DMS53 (cell line): ENCODE measurements around the gene LMF1.
"Not testable (repeated sequence)": the region's sequence is repeated elsewhere in the genome, so short reads cannot be mapped to it uniquely, and the experiment has no call there.

Source experiments
- DNase-seq: peaks from one replicate; lab custom pipeline; 2025; lab: John Stamatoyannopoulos, UW

LMF1 gene

DNA sequence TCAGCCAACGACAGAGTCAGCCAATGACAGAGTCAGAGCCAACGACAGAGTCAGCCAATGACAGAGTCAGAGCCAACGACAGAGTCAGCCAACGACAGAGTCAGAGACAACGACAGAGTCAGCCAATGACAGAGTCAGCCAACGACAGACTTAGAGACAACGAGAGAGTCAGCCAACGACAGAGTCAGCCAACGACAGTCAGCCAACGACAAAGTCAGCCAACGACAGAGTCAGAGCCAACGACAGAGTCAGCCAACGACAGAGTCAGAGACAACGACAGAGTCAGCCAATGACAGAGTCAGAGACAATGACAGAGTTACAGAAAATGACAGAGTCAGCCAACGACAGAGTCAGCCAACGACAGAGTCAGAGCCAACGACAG lies 22.9 kb downstream of the LMF1 start:
- not testable (repeated sequence) for DNase-seq

DNA sequence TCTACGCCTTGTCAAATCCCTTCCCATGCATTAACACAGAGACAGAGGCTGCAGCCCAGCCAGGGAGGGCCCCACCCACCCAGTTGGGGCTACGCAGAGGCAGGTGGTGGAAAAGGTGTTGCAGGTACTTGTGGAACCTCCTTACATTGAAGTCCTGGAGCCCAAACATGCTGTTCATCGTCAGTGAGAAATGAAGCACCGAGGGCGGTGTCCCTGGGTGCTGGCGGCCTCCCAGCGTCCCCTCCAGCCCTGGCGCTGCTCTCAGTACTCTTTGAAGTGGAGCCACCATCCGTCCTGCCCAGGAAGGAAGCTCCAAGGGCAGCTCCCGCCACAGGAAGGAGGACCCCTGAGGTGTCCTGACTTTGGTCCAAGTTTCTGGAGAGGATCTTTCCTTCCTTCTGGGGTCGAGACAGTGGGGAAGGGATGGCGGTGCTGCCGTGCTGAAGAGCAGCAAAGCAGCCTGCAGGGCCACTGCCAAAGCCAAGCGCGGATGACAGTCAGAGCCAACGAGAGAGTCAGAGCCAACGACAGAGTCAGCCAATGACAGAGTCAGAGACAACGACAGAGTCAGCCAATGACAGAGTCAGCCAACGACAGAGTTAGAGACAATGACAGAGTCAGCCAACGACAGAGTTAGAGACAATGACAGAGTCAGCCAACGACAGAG lies 23.4 kb downstream of the LMF1 start:
- no peak for DNase-seq

GRCh38 chr16:946048-946395 lies 24.8 kb downstream of the LMF1 start:
- no peak for DNase-seq

- DNase-seq: no peak
Measured at GRCh38 chr16:945271-946047, 25.3 kb downstream of the LMF1 start.

GRCh38 chr16:943971-944370 lies 26.8 kb downstream of the LMF1 start:
- DNase-seq: no peak

DNA sequence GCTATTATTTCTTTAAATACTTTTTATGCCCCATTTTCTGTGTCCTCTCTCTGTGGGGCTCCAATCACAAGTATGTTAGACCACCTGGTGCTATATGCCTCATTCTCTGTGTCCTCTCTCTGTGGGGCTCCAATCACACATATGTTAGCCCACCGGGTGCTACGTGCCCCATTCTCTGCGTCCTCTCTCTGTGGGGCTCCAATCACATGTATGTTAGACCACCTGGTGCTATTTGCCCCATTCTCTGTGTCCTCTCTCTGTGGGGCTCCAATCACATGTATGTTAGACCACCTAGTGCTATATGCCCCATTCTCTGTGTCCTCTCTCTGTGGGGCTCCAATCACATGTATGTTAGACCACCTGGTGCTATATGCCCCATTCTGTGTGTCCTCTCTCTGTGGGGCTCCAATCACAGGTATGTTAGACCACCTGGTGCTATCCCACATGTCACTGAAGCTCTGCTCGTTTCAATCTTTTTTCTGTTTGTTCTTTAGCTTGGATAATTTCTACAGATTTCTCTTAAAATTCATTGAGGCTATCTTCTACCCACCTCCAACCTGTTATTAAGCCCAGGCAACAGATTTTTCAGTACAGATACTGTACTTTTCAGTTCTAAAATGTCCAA lies 28.2 kb downstream of the LMF1 start:
- DNase-seq: no peak

DNA sequence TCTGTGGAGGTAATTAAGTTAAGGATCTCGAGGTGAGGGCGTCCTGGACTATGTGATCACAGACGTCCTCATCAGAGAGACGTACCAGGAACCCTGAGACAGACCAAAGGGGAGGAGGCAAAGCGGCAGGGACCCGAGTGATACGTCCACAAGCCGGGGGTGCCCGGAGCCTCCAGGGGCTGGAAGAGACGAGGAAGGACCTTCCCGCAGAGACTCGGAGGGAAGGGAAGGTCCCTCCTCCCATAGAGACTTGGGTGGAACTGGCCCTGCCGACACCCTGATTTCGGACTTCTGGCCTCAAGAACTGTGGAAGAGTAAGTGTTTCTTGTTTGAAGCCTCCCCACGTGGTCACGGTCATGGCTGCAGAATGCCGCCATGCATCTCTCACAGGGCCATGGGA lies 30.8 kb downstream of the LMF1 start:
- DNase-seq: no peak

GRCh38 chr16:939311-939710 lies 31.5 kb downstream of the LMF1 start:
- no peak for DNase-seq

DNA sequence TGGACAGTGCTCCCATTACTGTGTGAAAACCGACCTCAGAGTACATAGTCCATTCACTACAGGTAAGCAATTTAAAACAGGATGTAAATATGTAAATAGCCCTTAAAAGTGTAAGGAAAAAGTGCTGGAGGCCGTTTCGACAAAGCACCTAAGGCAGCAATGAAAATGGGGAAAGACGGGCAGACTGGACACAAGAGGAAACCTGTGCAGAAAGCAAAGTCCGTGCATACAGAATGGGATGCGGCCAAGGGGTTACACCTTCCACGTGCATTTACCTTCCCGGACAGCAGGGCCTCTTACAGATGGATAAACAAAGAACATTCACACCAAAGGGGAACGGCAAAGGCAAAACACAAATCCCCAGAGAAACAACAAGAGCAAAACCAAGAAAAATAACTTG lies 32.0 kb downstream of the LMF1 start:
- no peak for DNase-seq

DNA sequence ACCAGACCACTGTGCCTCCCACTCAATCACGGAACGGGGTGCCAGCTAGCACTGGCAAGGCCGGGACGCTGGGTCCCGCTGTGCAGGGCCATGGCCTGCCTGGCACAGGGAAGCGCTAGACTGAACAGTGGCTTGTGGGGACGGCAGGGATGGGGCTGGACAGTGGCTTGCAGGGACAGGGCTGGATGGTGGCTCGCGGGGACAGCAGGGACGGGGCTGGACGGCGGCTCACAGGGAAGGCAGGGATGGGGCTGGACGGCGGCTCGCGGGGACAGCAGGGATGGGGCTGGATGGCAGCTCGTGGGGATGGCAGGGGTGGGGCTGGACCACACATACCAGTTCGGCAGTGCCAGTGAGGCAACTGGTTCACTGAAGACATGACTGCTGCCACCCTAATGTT lies 32.6 kb downstream of the LMF1 start:
- no peak for DNase-seq

- DNase-seq: no peak
Measured at GRCh38 chr16:937723-938122, 33.1 kb downstream of the LMF1 start.

- no peak for DNase-seq
Measured at GRCh38 chr16:937311-937710, 33.5 kb downstream of the LMF1 start.

- no peak for DNase-seq
Measured at GRCh38 chr16:935684-936083, 35.1 kb downstream of the LMF1 start.

GRCh38 chr16:934178-934577 lies 36.6 kb downstream of the LMF1 start:
- no peak for DNase-seq

DNA sequence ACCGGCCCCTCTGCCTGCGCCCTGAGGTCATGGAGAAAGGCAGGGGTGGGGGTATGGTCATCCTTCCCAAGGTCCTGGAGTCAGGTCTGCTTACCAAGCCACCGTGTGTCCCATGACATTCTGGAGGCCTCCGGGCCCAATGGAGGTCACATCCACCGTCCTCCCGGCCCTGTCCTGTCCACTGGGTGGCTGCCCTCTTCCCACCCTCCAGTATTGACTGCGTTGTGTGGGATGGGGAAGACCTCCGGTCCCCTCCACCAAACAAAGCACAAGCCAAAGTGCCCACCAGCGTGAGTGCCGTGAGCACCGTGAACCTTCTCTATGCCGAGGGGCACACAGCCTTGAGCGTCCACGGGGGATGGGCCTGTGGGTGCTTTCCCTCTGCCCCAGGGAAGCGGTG lies 37.2 kb downstream of the LMF1 start:
- no peak for DNase-seq

DNA sequence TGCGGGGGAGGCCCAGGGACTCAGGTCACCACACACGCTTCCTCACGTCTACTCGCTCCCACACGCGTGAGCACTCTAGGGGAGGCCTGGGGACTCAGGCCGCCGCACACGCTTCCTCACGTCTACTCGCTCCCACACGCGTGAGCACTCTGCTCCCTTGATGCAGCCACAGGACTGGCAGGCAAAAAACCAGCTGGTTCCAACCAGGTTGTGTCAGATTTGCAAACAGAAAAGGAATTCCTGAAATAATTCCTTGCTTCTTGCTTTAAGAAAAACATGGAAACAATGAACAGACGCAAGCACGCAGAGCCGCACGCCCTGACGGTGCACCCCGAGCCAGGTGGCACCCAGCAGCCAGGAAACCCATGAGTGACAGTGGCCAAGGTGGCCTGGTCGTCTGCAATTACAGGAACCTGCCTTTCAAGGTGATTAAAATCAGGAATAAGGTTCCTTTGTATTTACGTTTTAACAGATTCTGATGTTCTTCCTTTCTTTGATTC lies 37.9 kb downstream of the LMF1 start:
- no peak for DNase-seq

DNA sequence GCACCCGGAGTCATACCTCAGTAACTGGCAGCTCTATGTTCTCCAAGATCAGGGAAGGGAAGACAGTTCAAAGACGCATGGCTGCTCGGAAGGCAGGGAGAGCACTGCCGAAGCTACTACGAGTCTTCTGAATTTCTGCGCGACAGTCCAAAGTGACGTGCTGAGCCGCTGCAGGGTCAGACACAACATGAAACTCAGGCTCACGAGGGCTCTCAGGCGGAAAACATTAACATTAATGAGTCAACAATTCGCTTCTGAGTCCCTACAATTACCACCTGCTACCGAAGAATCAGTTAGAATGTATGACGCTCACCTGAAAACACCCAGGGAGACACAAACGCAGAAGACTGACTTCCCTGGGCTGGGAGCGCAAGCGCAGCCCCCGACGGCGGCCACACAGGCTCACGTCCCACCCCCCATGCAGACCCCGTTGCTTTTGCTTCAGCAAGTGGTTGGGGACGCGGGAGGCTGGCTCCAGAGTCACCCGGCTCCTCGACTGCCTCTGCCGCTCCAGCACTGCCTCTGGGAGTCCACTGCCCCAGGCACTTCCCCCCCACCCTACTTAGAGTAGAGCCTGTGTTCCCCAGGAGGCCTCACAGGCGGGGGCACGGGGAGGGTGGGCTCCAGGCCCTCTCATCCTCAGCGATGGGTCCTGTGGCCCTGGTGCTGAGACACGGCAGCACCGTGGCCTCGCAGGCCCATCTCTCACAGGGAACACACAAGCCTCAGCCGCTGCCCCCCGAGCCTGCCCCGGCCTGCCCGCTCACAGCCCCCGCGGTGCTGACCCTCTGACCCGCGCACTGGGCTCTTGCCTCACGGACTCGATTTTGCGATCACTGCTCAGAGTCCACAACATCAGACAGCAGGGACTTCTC lies 38.9 kb downstream of the LMF1 start:
- no peak for DNase-seq

DNA sequence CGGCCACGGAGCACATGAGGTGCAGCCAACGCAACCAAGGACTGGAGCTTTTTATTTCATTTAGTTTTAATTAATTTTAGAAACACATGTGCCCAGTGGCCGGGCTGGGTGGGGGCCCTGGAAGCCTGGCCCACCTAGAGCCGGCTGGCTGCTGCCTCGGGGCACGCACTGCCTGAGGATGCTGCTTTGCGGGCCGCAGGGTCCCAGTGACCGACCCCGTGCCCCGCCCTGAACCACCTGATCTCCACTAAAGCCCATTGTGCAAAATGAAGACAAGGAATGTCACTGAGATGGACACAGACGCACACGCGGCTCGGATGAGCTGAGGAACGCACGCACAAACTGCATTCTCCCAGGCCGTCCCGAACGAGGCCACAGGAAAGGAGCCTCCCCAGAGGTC lies 39.6 kb downstream of the LMF1 start:
- DNase-seq: no peak

DNA sequence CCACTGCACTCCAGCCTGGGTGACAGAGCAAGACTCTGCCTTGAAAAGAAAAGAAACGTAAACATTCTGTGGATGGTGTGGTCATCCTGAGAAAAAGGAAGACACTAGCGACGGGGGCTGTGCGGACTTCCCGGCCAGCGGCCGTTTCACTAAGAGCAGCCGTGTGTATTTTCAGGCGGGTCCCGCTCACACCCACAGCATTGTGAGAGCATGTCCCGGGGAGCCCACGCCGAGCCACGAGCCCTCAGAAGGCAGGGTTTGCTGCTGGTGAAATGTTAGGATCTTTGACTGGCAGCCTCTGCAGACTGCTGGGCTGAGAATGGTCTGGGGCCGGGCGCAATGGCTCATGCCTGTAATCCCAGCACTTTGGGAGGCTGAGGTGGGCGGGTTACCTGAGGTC lies 40.3 kb downstream of the LMF1 start:
- no peak for DNase-seq

- no peak for DNase-seq
Measured at GRCh38 chr16:930076-930475, 40.7 kb downstream of the LMF1 start.

- no peak for DNase-seq
Measured at GRCh38 chr16:929227-930073, 41.3 kb downstream of the LMF1 start.
